Fibroblast of lung (primary cell): ENCODE results near the gene DMWD. TPM values are rescaled to one million over a fixed set of nuclear protein-coding genes. Genes with fewer than 3 reads are reported as not detected.

ENCODE experiments used
- DNase-seq, 2 donors: peaks; one replicate each; pipeline versions ENCODE4 v3.0.0 to v3.0.0-alpha.2; 2010; ENCODE audit warnings: low read depth in 2 of 2
- H2AFZ ChIP-seq: 2 replicates; pipeline ENCODE4 v1.5.1; 2012; ENCODE audit warnings: low read length, control low read depth, inconsistent platforms
- H3K27ac ChIP-seq: 2 replicates; pipeline ENCODE4 v1.5.1; 2011; ENCODE audit warnings: low read length, control low read depth; ENCODE audit not compliant: insufficient read depth
- H3K27me3 ChIP-seq: 2 replicates; pipeline ENCODE4 v1.5.1; 2011; ENCODE audit warnings: mild to moderate bottlenecking, low read length; ENCODE audit not compliant: control insufficient read depth, insufficient read depth
- H3K36me3 ChIP-seq: 2 replicates; pipeline ENCODE4 v1.5.1; 2011; ENCODE audit warnings: low read length; ENCODE audit not compliant: control insufficient read depth, insufficient read depth
- H3K4me1 ChIP-seq: 2 replicates; pipeline ENCODE4 v1.5.1; 2011; ENCODE audit warnings: low read length; ENCODE audit not compliant: control insufficient read depth, insufficient read depth; ENCODE audit errors: extremely low read depth
- H3K4me2 ChIP-seq: 2 replicates; pipeline ENCODE4 v1.5.1; 2011; ENCODE audit warnings: low read length, control low read depth; ENCODE audit not compliant: insufficient read depth; ENCODE audit errors: extremely low read depth
- H3K4me3 ChIP-seq, 4 experiments: fragments of 200-600 bp in 1 of 4; sonication (generic) in 1 of 4; replicated peaks in 1 of 4; 2 replicates each; pipeline ENCODE4 v1.5.1; 2011 to 2016; ENCODE audit warnings: low read length in 4 of 4, low read depth in 3 of 4, mild to moderate bottlenecking in 3 of 4, control low read depth in 2 of 4, inconsistent platforms in 1 of 4, mixed read lengths in 1 of 4; ENCODE audit not compliant: insufficient read depth in 1 of 4; ENCODE audit errors: control extremely low read depth in 1 of 4
- H3K79me2 ChIP-seq: 2 replicates; pipeline ENCODE4 v1.5.1; 2012; ENCODE audit warnings: mild to moderate bottlenecking, low read length, inconsistent platforms; ENCODE audit not compliant: control insufficient read depth, insufficient read depth
- H3K9ac ChIP-seq: 2 replicates; pipeline ENCODE4 v1.5.1; 2011; ENCODE audit warnings: mild to moderate bottlenecking, low read length, control low read depth; ENCODE audit not compliant: insufficient read depth
- H3K9me3 ChIP-seq: 2 replicates; pipeline ENCODE4 v1.5.1; 2012; ENCODE audit warnings: low read depth, low read length; ENCODE audit not compliant: control insufficient read depth, insufficient read depth
- H4K20me1 ChIP-seq: 2 replicates; pipeline ENCODE4 v1.5.1; 2011; ENCODE audit warnings: low read length; ENCODE audit not compliant: control insufficient read depth, insufficient read depth; ENCODE audit errors: extremely low read depth
- CTCF ChIP-seq, 2 donors: IDR thresholded peaks in 1 of 2; conservative IDR thresholded peaks in 1 of 2; 1 replicate in 1 of 2; 2 replicates in 1 of 2; pipeline ENCODE4 v1.5.1; 2011 to 2012; ENCODE audit warnings: low read length in 2 of 2, control low read depth in 1 of 2, inconsistent platforms in 1 of 2, low read depth in 1 of 2, mild to moderate bottlenecking in 1 of 2
- EZH2 ChIP-seq: IDR thresholded peaks from 2 replicates; pipeline ENCODE4 v1.5.1; 2012; ENCODE audit warnings: low read length, control low read depth, mild to moderate bottlenecking; ENCODE audit errors: missing control alignments
- polyA plus RNA-seq, 2 donors: library from polyadenylated mRNA; depleted of rRNA in 1 of 2; stranded (reverse) in 1 of 2; unstranded in 1 of 2; fragments of >200 nt; gene quantifications; 2 replicates each; pipeline ENCODE4 v1.2.1, GENCODE V29; 2011 to 2012; ENCODE audit warnings: missing spikeins in 1 of 2
- total RNA-seq: library from RNA; depleted of rRNA; stranded (reverse); fragments of >200 nt; gene quantifications from 2 replicates; pipeline ENCODE4 v1.2.1, GENCODE V29; 2014

DMWD gene
- total and polyA plus RNA-seq, 2 donors (not counting 1 experiment from before 2014, with no cell fraction given) = 18.1 to 33.5 TPM

GRCh38 chr19:45785097-45785496, 7.5 kb downstream of the DMWD start:
- Histone ChIP-seq H3K9ac (no peak overlapping the region), H2AFZ (no peak overlapping the region), H3K4me3 (no peak overlapping the region), H3K27me3 (no peaks in the 10 kb centered on the region), H4K20me1 (no peaks in the 10 kb centered on the region), H3K27ac (peak overlapping the region; percentile 8), H3K4me2 (no peak overlapping the region), H3K4me1 (peaks cover 25% of the 10 kb centered on the region), H3K36me3 (peaks cover 31% of the 10 kb centered on the region), H3K9me3 (no peaks in the 10 kb centered on the region), H3K79me2 (peaks cover 12% of the 10 kb centered on the region)
- no peak for DNase-seq
- no peak for TF ChIP-seq CTCF (conservative IDR thresholded peaks at IDR 0.05 in 1 of 2, IDR thresholded peaks at IDR 0.05 in 1 of 2; ENCODE audit: low read depth in 1 of 2, low read length in 2 of 2)
- no peak for TF ChIP-seq EZH2

- H3K79me2 ChIP-seq = peaks cover 12% of the 10 kb centered on the region
- peak overlapping the region; percentile 67 for H3K9ac ChIP-seq
Measured at GRCh38 chr19:45784096-45784495, 8.5 kb downstream of the DMWD start.

More at GRCh38 chr19:45784096-45784495, 8.5 kb downstream of the DMWD start:
- peaks cover 31% of the 10 kb centered on the region for H3K36me3 ChIP-seq
- H3K4me3 ChIP-seq = no peak overlapping the region
- TF ChIP-seq CTCF (conservative IDR thresholded peaks at IDR 0.05 in 1 of 2, IDR thresholded peaks at IDR 0.05 in 1 of 2; ENCODE audit: low read depth in 1 of 2, low read length in 2 of 2) (no peak), EZH2 (no peak)
- peak overlapping the region; percentile 90 for H3K27ac ChIP-seq
- no peak for DNase-seq
- no peaks in the 10 kb centered on the region for H3K9me3 ChIP-seq
- no peak overlapping the region for H3K4me2 ChIP-seq
- no peak overlapping the region for H2AFZ ChIP-seq
- peaks cover 25% of the 10 kb centered on the region for H3K4me1 ChIP-seq
- no peaks in the 10 kb centered on the region for H4K20me1 ChIP-seq
- H3K27me3 ChIP-seq = no peaks in the 10 kb centered on the region
